GM12875 (cell line): ENCODE data around the gene KIF3C.

Experiments
- H3K4me3 ChIP-seq: one replicate; pipeline ENCODE4 v1.5.1; 2011; ENCODE audit warnings: low read depth, low read length, control low read depth
- CTCF ChIP-seq: IDR thresholded peaks from 2 replicates; pipeline ENCODE4 v1.5.1; 2011; ENCODE audit warnings: low read depth, mild to moderate bottlenecking, control low read depth, inconsistent platforms, low read length, moderate library complexity, borderline replicate concordance; ENCODE audit not compliant: insufficient read depth

KIF3C gene

GRCh38 chr2:25994509-25994908, 12.2 kb upstream of the KIF3C start:
- no peak overlapping the region for H3K4me3 ChIP-seq
- no peak for TF ChIP-seq CTCF

- no peak for TF ChIP-seq CTCF
- no peak overlapping the region for H3K4me3 ChIP-seq
These were observed 10.8 kb upstream of the KIF3C start for GRCh38 chr2:25993049-25993448.

GRCh38 chr2:25992556-25992955, 10.3 kb upstream of the KIF3C start:
- H3K4me3 ChIP-seq, result no peak overlapping the region
- TF ChIP-seq CTCF, result no peak

GRCh38 chr2:25991965-25992364, 9.7 kb upstream of the KIF3C start:
- TF ChIP-seq CTCF, result no peak
- H3K4me3 ChIP-seq, result no peak overlapping the region

- H3K4me3 ChIP-seq, result no peak overlapping the region
- no peak for TF ChIP-seq CTCF
These were observed 6.9 kb upstream of the KIF3C start for GRCh38 chr2:25989154-25989553.

GRCh38 chr2:25988134-25988533, 5.8 kb upstream of the KIF3C start:
- H3K4me3 ChIP-seq, result no peak overlapping the region
- TF ChIP-seq CTCF, result no peak

- no peak overlapping the region for H3K4me3 ChIP-seq
- TF ChIP-seq CTCF, result no peak
These were observed 1.4 kb upstream of the KIF3C start for GRCh38 chr2:25983735-25984134.
